Small intestine (tissue), 7 donors: Measurements from ENCODE around the gene ACSL4. TPM values are rescaled to one million over a fixed set of nuclear protein-coding genes. Genes with fewer than 3 reads are reported as not detected.
"Not testable (repeated sequence)": the region's sequence is repeated elsewhere in the genome, so short reads cannot be mapped to it uniquely, and the experiment has no call there.

ENCODE experiments used
- DNase-seq, 2 donors: peaks; one replicate each; pipeline versions ENCODE4 v3.0.0 to v3.0.0-alpha.2; 2013
- FAIRE-seq: peaks from 2 replicates; lab custom pipeline; 2012; peaks lifted over from hg19 to GRCh38; lab: Jason Lieb, UNC
- H3K27ac ChIP-seq, 3 donors: one replicate each; pipeline ENCODE4 v1.5.1; 2013; ENCODE audit warnings: low read length in 2 of 3, mild to moderate bottlenecking in 2 of 3, control low read depth in 1 of 3, inconsistent platforms in 1 of 3, low read depth in 1 of 3, moderate library complexity in 1 of 3
- H3K27me3 ChIP-seq, 3 donors: one replicate each; pipeline ENCODE4 v1.6.1; 2013; ENCODE audit warnings: low read length in 3 of 3, inconsistent platforms in 1 of 3; ENCODE audit not compliant: control insufficient read depth in 3 of 3, insufficient read depth in 3 of 3
- H3K36me3 ChIP-seq, 3 donors: one replicate each; pipeline ENCODE4 v1.6.1; 2013; ENCODE audit warnings: low read length in 3 of 3, inconsistent platforms in 1 of 3, low read depth in 1 of 3, mild to moderate bottlenecking in 1 of 3, moderate library complexity in 1 of 3; ENCODE audit not compliant: control insufficient read depth in 3 of 3, insufficient read depth in 2 of 3
- H3K4me1 ChIP-seq, 3 donors: one replicate each; pipeline ENCODE4 v1.6.1; 2013; ENCODE audit warnings: low read length in 2 of 3, inconsistent platforms in 1 of 3, low read depth in 1 of 3, mild to moderate bottlenecking in 1 of 3, moderate library complexity in 1 of 3; ENCODE audit not compliant: control insufficient read depth in 3 of 3, insufficient read depth in 2 of 3
- H3K4me3 ChIP-seq, 3 donors: one replicate each; pipeline ENCODE4 v1.5.1; 2013; ENCODE audit warnings: low read length in 3 of 3, control low read depth in 1 of 3, inconsistent platforms in 1 of 3, low read depth in 1 of 3, mild to moderate bottlenecking in 1 of 3, moderate library complexity in 1 of 3
- H3K9me3 ChIP-seq, 2 donors: one replicate each; pipeline ENCODE4 v1.6.1; 2013; ENCODE audit warnings: low read depth in 1 of 2, low read length in 1 of 2; ENCODE audit not compliant: control insufficient read depth in 2 of 2, insufficient read depth in 1 of 2
- WGBS, 3 donors: extraction: QIAGEN DNeasy Blood & Tissue Kit; methylation state at CpG; one replicate each; pipeline ENCODE4 v1.1.7; 2013; 5-methylcytosine and 5-hydroxymethylcytosine counted together
- polyA plus RNA-seq, 4 donors: library from polyadenylated mRNA; stranded (reverse) in 3 of 4; unstranded in 1 of 4; fragments of 200-250 nt in 3 of 4; fragments of 120-200 nt in 1 of 4; gene quantifications; one replicate each; pipeline versions ENCODE4 v1.2.1 to v1.2.3, GENCODE V29; 2013
- donor health status: healthy with polysubstance abuse.
- donor health status: control.
- donor health status: control.
- donor health status: Bipolar disorder and iron deficiency.
- donor health status: healthy.

Gene ACSL4
- polyA plus RNA-seq, 4 donors = 6.2 to 19.2 (median 7.7) TPM

DNA sequence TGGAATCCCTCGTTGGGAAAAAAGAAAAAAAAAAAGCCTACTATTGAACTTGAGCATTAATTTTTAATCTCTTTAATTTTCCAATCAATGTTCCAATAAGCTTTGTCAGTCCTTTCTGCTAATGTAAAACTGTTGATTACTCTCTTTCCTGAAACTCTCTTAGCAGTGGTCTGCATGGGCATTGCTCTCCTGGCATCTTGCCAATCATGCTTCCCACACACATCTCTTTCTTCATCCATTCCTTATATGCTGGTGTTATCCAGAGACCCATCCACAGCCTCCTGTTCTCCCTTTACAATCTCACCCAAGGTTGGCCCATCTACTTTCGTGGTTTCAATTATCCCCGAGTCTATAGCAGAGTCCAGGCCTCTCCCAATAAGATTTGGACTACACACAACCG is 76.3 kb downstream of the ACSL4 start:
- Histone ChIP-seq H3K4me3 (no peak overlapping the region), H3K36me3 (peaks cover 2 to 5% (median 2%) of the 10 kb centered on the region in 3 donors), H3K9me3 (no peaks in the 10 kb centered on the region), H3K4me1 (no peaks in the 10 kb centered on the region), H3K27me3 (no peaks in the 10 kb centered on the region), H3K27ac (no peak overlapping the region)
- DNase-seq = no peak
- 79 to 87% (median 86%) methylated on average over 4 of the region's 4 CpGs for WGBS, 3 donors
- FAIRE-seq = no peak

- no peak for FAIRE-seq
- H3K4me1 ChIP-seq = no peaks in the 10 kb centered on the region
- DNase-seq = no peak
- no peak overlapping the region for H3K4me3 ChIP-seq
- no peaks in the 10 kb centered on the region for H3K9me3 ChIP-seq
- no peaks in the 10 kb centered on the region for H3K27me3 ChIP-seq
- WGBS, 3 donors = 82 to 89% (median 83%) methylated on average over 4 of the region's 4 CpGs
- H3K36me3 ChIP-seq = peaks cover 2 to 5% (median 2%) of the 10 kb centered on the region in 3 donors
- no peak overlapping the region for H3K27ac ChIP-seq
These were observed 77.4 kb downstream of the ACSL4 start for GRCh38 chrX:109655502-109656201.

GRCh38 chrX:109654516-109655109 is 78.4 kb downstream of the ACSL4 start:
- Histone ChIP-seq H3K4me3 (no peak overlapping the region), H3K36me3 (peaks cover 2 to 5% (median 2%) of the 10 kb centered on the region in 3 donors), H3K9me3 (no peaks in the 10 kb centered on the region), H3K27ac (no peak overlapping the region), H3K27me3 (no peaks in the 10 kb centered on the region), H3K4me1 (no peaks in the 10 kb centered on the region)
- WGBS, 3 donors = 82 to 89% (median 84%) methylated on average over 5 of the region's 5 CpGs
- FAIRE-seq = no peak
- DNase-seq = no peak

GRCh38 chrX:109644671-109645070 is 88.4 kb downstream of the ACSL4 start:
- not testable (repeated sequence) for H3K27me3 ChIP-seq, H3K27ac ChIP-seq, DNase-seq, H3K36me3 ChIP-seq, H3K4me3 ChIP-seq, H3K9me3 ChIP-seq, H3K4me1 ChIP-seq, FAIRE-seq
- WGBS, 3 donors = 89 to 94% (median 92%) methylated on average over 14 to 19 of the region's 19 CpGs

DNA sequence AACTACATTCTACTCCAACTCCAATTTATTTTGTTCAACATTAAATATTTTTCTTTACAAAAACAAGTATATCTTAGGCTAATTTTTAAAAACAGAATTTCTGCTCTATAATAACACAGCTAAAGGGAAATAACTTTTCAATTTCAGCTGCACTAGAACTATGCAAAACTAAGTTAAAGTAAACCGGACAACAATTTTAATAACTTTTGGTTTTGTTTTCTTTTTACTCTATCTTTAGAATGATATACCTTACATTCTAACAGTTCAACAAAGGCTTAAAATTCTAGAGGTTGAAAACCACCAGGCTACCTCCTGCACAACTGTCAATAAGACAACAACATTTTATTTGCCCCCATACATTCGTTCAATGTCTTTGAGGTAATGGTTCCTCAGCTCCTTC is 89.4 kb downstream of the ACSL4 start:
- DNase-seq (no peak), FAIRE-seq (no peak)
- no peak overlapping the region for H3K4me3 ChIP-seq
- peaks cover 0 to 2% (median 0%) of the 10 kb centered on the region in 3 donors for H3K36me3 ChIP-seq
- no peaks in the 10 kb centered on the region for H3K9me3 ChIP-seq
- no peak overlapping the region for H3K27ac ChIP-seq
- no peaks in the 10 kb centered on the region for H3K27me3 ChIP-seq
- 72 to 84% (median 76%) methylated on average over 2 of the region's 2 CpGs for whole genome bisulfite sequencing, 3 donors
- H3K4me1 ChIP-seq = no peaks in the 10 kb centered on the region

DNA sequence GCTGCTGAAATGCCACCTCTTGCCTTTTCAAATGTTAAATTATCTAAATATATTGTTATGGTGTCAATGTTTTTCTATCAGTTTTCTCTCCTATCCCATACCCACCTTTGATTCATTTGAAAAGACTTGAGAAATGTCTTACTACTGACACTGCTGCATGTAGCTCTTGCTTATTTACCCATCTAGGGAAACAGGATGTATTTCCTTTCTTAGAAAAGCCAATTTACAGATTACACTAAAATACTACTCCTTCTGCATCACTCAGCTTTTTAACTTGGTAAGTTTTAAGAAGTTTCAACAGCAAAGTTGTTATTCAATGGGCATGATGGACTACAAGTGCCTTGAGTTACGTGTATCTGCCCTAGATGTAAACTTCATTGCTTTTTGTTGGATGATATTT is 94.9 kb downstream of the ACSL4 start:
- H3K27me3 ChIP-seq = no peaks in the 10 kb centered on the region
- no peak overlapping the region for H3K27ac ChIP-seq
- no peaks in the 10 kb centered on the region for H3K9me3 ChIP-seq
- H3K36me3 ChIP-seq = no peaks in the 10 kb centered on the region
- WGBS, 3 donors = 67 to 97% (median 90%) methylated on average over 1 of the region's 1 CpG
- FAIRE-seq (no peak), DNase-seq (no peak)
- no peak overlapping the region for H3K4me3 ChIP-seq
- no peaks in the 10 kb centered on the region for H3K4me1 ChIP-seq

GRCh38 chrX:109637477-109637876 is 95.6 kb downstream of the ACSL4 start:
- H3K27ac ChIP-seq, DNase-seq, H3K9me3 ChIP-seq, FAIRE-seq, H3K4me3 ChIP-seq, H3K27me3 ChIP-seq, H3K4me1 ChIP-seq, H3K36me3 ChIP-seq: not testable (repeated sequence)
- WGBS, 3 donors = 86 to 100% (median 100%) methylated on average over 2 of the region's 2 CpGs

- no peaks in the 10 kb centered on the region for H3K9me3 ChIP-seq
- no peaks in the 10 kb centered on the region for H3K36me3 ChIP-seq
- no peaks in the 10 kb centered on the region for H3K27me3 ChIP-seq
- WGBS, 3 donors = 21 to 26% (median 25%) methylated on average over 3 of the region's 3 CpGs
- no peak for FAIRE-seq
- peak; percentile 6 to 29 for DNase-seq
- no peaks in the 10 kb centered on the region for H3K4me1 ChIP-seq
- no peak overlapping the region for H3K27ac ChIP-seq
- no peak overlapping the region for H3K4me3 ChIP-seq
These were observed 97.9 kb downstream of the ACSL4 start for GRCh38 chrX:109635146-109635545.
